SK-N-SH (cell line): ENCODE results near the gene CHMP4A. TPM values are rescaled to one million over a fixed set of nuclear protein-coding genes. Genes with fewer than 3 reads are reported as not detected.

ENCODE experiments used
- CTCF ChIA-PET: fragments of 300-600, 350-600 bp; formaldehyde crosslinking; extraction: SDS; loops from one replicate; lab custom pipeline; 2021; lab: Yijun Ruan, JAX
- POLR2A ChIA-PET: fragments of 350-600 bp; sonication (Branson Sonifier 250); formaldehyde crosslinking; extraction: SDS; loops from one replicate; lab custom pipeline; 2020; ENCODE audit warnings: antibody characterized with exemption, inconsistent platforms; lab: Yijun Ruan, JAX
- DNase-seq: peaks from one replicate; pipeline ENCODE4 v3.0.0; 2012
- H2AFZ ChIP-seq: fragments of 200-600 bp; sonication (generic); 2 replicates; pipeline ENCODE4 v1.8.1; 2016; ENCODE audit warnings: antibody characterized with exemption, mild to moderate bottlenecking, low read depth
- H3F3A ChIP-seq: fragments of 200-600 bp; sonication (generic); replicated peaks from 2 replicates; pipeline ENCODE3; 2016; ENCODE audit warnings: antibody characterized with exemption, mild to moderate bottlenecking; ENCODE audit not compliant: insufficient read depth
- H3K27ac ChIP-seq, 2 experiments: fragments of 200-500 bp in 1 of 2; fragments of 200-600 bp in 1 of 2; sonication (Bioruptor generic) in 1 of 2; sonication (generic), shearing (Covaris generic) in 1 of 2; 2 replicates each; pipeline versions ENCODE4 v1.5.1 to v1.6.1; 2014 to 2016; ENCODE audit warnings: low read depth in 2 of 2, inconsistent platforms in 1 of 2, low read length in 1 of 2, mild to moderate bottlenecking in 1 of 2, mixed read lengths in 1 of 2
- H3K27me3 ChIP-seq: fragments of 200-600 bp; sonication (generic), shearing (Covaris generic); 2 replicates; pipeline ENCODE4 v1.6.1; 2016; ENCODE audit warnings: mixed run types; ENCODE audit not compliant: insufficient read depth
- H3K36me3 ChIP-seq, 2 experiments: fragments of 200-500 bp in 1 of 2; fragments of 200-600 bp in 1 of 2; sonication (Bioruptor generic) in 1 of 2; sonication (generic) in 1 of 2; replicated peaks in 1 of 2; 2 replicates each; pipeline versions ENCODE3 to v1.5.1; 2014 to 2016; ENCODE audit warnings: low read length in 1 of 2, mild to moderate bottlenecking in 1 of 2; ENCODE audit not compliant: insufficient read depth in 2 of 2, control insufficient read depth in 1 of 2
- H3K4me1 ChIP-seq, 2 experiments: fragments of 200-500 bp in 1 of 2; fragments of 200-600 bp in 1 of 2; sonication (Bioruptor generic) in 1 of 2; sonication (generic), shearing (Covaris generic) in 1 of 2; 2 replicates each; pipeline versions ENCODE4 v1.5.1 to v1.6.1; 2014 to 2016; ENCODE audit warnings: low read depth in 1 of 2, low read length in 1 of 2, mixed run types in 1 of 2; ENCODE audit not compliant: insufficient read depth in 2 of 2, control insufficient read depth in 1 of 2
- H3K4me2 ChIP-seq: fragments of 200-600 bp; sonication (generic), shearing (Covaris generic); 2 replicates; pipeline ENCODE4 v1.6.1; 2017; ENCODE audit warnings: mixed run types
- H3K4me3 ChIP-seq, 2 experiments: fragments of 200-500 bp in 1 of 2; fragments of 200-600 bp in 1 of 2; sonication (Bioruptor generic) in 1 of 2; sonication (generic), shearing (Covaris generic) in 1 of 2; 2 replicates each; pipeline versions ENCODE4 v1.5.1 to v1.8.1; 2014 to 2016; ENCODE audit warnings: low read depth in 2 of 2, inconsistent platforms in 1 of 2, low read length in 1 of 2, mild to moderate bottlenecking in 1 of 2, mixed read lengths in 1 of 2, moderate library complexity in 1 of 2
- H3K79me2 ChIP-seq: fragments of 200-600 bp; sonication (generic); 2 replicates; pipeline ENCODE4 v1.8.1; 2017; ENCODE audit warnings: mild to moderate bottlenecking; ENCODE audit not compliant: insufficient read depth
- H3K9ac ChIP-seq: fragments of 200-600 bp; sonication (generic); 2 replicates; pipeline ENCODE4 v1.6.1; 2017; ENCODE audit warnings: mixed run types
- H3K9me2 ChIP-seq: fragments of 200-600 bp; sonication (generic); 2 replicates; pipeline ENCODE4 v1.6.1; 2017; ENCODE audit warnings: mixed run types
- H3K9me3 ChIP-seq: fragments of 200-600 bp; sonication (generic); 2 replicates; pipeline ENCODE4 v1.6.1; 2017; ENCODE audit warnings: mixed run types, mild to moderate bottlenecking, moderate library complexity
- H4K20me1 ChIP-seq: fragments of 200-600 bp; sonication (generic); 2 replicates; pipeline ENCODE4 v1.6.1; 2017; ENCODE audit warnings: mild to moderate bottlenecking, mixed run types; ENCODE audit not compliant: insufficient read depth
- CTCF ChIP-seq: fragments of 200-600 bp; sonication (generic); IDR thresholded peaks from 2 replicates; pipeline ENCODE4 v1.6.1; 2017; ENCODE audit warnings: antibody characterized with exemption, mild to moderate bottlenecking, moderate library complexity
- ELF1 ChIP-seq: IDR thresholded peaks from 2 replicates; pipeline ENCODE4 v1.4.0; 2012
- FOXM1 ChIP-seq: IDR thresholded peaks from 2 replicates; pipeline ENCODE4 v1.4.0; 2012; ENCODE audit warnings: low read depth, mild to moderate bottlenecking
- NFIC ChIP-seq: IDR thresholded peaks from 2 replicates; pipeline ENCODE4 v1.4.0; 2012; ENCODE audit warnings: borderline replicate concordance
- NRF1 ChIP-seq: IDR thresholded peaks from 2 replicates; pipeline ENCODE4 v1.6.1; 2012; ENCODE audit warnings: low read depth, mild to moderate bottlenecking, low read length
- RAD21 ChIP-seq: IDR thresholded peaks from 2 replicates; pipeline ENCODE4 v1.6.1; 2012; ENCODE audit warnings: mild to moderate bottlenecking, low read length
- RFX5 ChIP-seq: IDR thresholded peaks from 2 replicates; pipeline ENCODE4 v1.6.1; 2012; ENCODE audit warnings: mild to moderate bottlenecking, improper control_type of control experiment, low read length
- RXRA ChIP-seq: IDR thresholded peaks from 2 replicates; pipeline ENCODE4 v1.4.0; 2012; ENCODE audit warnings: low read depth, mild to moderate bottlenecking, borderline replicate concordance
- SIN3A ChIP-seq: IDR thresholded peaks from 2 replicates; pipeline ENCODE4 v1.6.1; 2012; ENCODE audit warnings: low read depth, mild to moderate bottlenecking, low read length, moderate library complexity, borderline replicate concordance
- ZBTB33 ChIP-seq: IDR thresholded peaks from 2 replicates; pipeline ENCODE4 v1.4.0; 2012; ENCODE audit warnings: low read depth, borderline replicate concordance
- WGBS: methylation state at CpG from one replicate; pipeline ENCODE4 v1.1.6; 2017; ENCODE audit warnings: low lambda C conversion rate; 5-methylcytosine and 5-hydroxymethylcytosine counted together
- polyA plus RNA-seq, 3 experiments: library from polyadenylated mRNA; depleted of rRNA; stranded (reverse); fragments of >200 nt; gene quantifications; 2 replicates each; pipeline ENCODE4 v1.2.3, GENCODE V29; 2012
- TF ChIP-seq, protein P1 (sequence below): IDR thresholded peaks from 2 replicates; pipeline ENCODE4 v1.6.1; 2012; ENCODE audit warnings: mild to moderate bottlenecking, low read depth, low read length, moderate library complexity
- TF ChIP-seq, protein P2 (sequence below): fragments of 150-350 bp; IDR thresholded peaks from 2 replicates; pipeline ENCODE4 v1.6.1; 2016; ENCODE audit warnings: mild to moderate bottlenecking, low read depth, low read length
- TF ChIP-seq, protein P3 (sequence below): IDR thresholded peaks from 2 replicates; pipeline ENCODE4 v1.4.0; 2012; ENCODE audit warnings: low read depth, borderline replicate concordance

The CHMP4A gene
- polyA plus RNA-seq, 1 of the 3 experiments (the other 2 are of a cell fraction) = 92.4 TPM

GRCh38 chr14:24192933-24193332 lies 20.4 kb downstream of the CHMP4A start:
- Histone ChIP-seq H3K36me3 (peaks cover 23 to 26% of the 10 kb centered on the region in 2 experiments), H2AFZ (no peak overlapping the region), H3K27me3 (no peaks in the 10 kb centered on the region), H3K9me2 (no peaks in the 10 kb centered on the region), H3F3A (peaks cover 13% of the 10 kb centered on the region), H3K4me2 (no peak overlapping the region), H3K27ac (no peak overlapping the region), H4K20me1 (no peaks in the 10 kb centered on the region), H3K4me3 (no peak overlapping the region), H3K9me3 (no peaks in the 10 kb centered on the region), H3K79me2 (peaks cover 67% of the 10 kb centered on the region), H3K4me1 (peaks cover 10 to 21% of the 10 kb centered on the region in 2 experiments; a peak in 3 of 4 replicates), H3K9ac (no peak overlapping the region)
- ChIA-PET POLR2A (interaction anchor here (0.7 kb wide), 1 partner anchor 141 kb away, joined by 3 read pairs; no protein-coding TSS in a partner anchor), CTCF (interaction anchor here (1.2 kb wide), 1 partner anchor 115 kb away, joined by 3 read pairs; no protein-coding TSS in a partner anchor)
- no peak for DNase-seq
- TF ChIP-seq RAD21 (no peak), FOXM1 (no peak), CTCF (no peak), ZBTB33 (no peak), NRF1 (no peak)
- TF ChIP-seq, protein P1, sequence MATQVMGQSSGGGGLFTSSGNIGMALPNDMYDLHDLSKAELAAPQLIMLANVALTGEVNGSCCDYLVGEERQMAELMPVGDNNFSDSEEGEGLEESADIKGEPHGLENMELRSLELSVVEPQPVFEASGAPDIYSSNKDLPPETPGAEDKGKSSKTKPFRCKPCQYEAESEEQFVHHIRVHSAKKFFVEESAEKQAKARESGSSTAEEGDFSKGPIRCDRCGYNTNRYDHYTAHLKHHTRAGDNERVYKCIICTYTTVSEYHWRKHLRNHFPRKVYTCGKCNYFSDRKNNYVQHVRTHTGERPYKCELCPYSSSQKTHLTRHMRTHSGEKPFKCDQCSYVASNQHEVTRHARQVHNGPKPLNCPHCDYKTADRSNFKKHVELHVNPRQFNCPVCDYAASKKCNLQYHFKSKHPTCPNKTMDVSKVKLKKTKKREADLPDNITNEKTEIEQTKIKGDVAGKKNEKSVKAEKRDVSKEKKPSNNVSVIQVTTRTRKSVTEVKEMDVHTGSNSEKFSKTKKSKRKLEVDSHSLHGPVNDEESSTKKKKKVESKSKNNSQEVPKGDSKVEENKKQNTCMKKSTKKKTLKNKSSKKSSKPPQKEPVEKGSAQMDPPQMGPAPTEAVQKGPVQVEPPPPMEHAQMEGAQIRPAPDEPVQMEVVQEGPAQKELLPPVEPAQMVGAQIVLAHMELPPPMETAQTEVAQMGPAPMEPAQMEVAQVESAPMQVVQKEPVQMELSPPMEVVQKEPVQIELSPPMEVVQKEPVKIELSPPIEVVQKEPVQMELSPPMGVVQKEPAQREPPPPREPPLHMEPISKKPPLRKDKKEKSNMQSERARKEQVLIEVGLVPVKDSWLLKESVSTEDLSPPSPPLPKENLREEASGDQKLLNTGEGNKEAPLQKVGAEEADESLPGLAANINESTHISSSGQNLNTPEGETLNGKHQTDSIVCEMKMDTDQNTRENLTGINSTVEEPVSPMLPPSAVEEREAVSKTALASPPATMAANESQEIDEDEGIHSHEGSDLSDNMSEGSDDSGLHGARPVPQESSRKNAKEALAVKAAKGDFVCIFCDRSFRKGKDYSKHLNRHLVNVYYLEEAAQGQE = no peak
- WGBS = 95% methylated on average over 15 of the region's 15 CpGs

GRCh38 chr14:24190416-24190815 lies 22.9 kb downstream of the CHMP4A start:
- no peak for DNase-seq
- Histone ChIP-seq H3K9me3 (no peaks in the 10 kb centered on the region), H3K27ac (no peak overlapping the region), H3K4me2 (no peak overlapping the region), H3K79me2 (peaks cover 57% of the 10 kb centered on the region), H3K4me3 (no peak overlapping the region), H2AFZ (no peak overlapping the region), H4K20me1 (no peaks in the 10 kb centered on the region), H3K4me1 (peaks cover 16 to 28% of the 10 kb centered on the region in 2 experiments), H3F3A (peaks cover 13% of the 10 kb centered on the region), H3K9ac (no peak overlapping the region), H3K27me3 (no peaks in the 10 kb centered on the region), H3K36me3 (peaks cover 34 to 45% of the 10 kb centered on the region in 2 experiments), H3K9me2 (no peaks in the 10 kb centered on the region)
- 96% methylated on average over 6 of the region's 10 CpGs for WGBS
- CTCF ChIA-PET = no interaction called here
- POLR2A ChIA-PET = no interaction called here
- TF ChIP-seq RXRA (no peak), RFX5 (no peak), NFIC (no peak), ELF1 (no peak), FOXM1 (no peak), CTCF (no peak), SIN3A (no peak)
- TF ChIP-seq, protein P2, sequence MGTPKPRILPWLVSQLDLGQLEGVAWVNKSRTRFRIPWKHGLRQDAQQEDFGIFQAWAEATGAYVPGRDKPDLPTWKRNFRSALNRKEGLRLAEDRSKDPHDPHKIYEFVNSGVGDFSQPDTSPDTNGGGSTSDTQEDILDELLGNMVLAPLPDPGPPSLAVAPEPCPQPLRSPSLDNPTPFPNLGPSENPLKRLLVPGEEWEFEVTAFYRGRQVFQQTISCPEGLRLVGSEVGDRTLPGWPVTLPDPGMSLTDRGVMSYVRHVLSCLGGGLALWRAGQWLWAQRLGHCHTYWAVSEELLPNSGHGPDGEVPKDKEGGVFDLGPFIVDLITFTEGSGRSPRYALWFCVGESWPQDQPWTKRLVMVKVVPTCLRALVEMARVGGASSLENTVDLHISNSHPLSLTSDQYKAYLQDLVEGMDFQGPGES = no peak
- TF ChIP-seq, protein P3, sequence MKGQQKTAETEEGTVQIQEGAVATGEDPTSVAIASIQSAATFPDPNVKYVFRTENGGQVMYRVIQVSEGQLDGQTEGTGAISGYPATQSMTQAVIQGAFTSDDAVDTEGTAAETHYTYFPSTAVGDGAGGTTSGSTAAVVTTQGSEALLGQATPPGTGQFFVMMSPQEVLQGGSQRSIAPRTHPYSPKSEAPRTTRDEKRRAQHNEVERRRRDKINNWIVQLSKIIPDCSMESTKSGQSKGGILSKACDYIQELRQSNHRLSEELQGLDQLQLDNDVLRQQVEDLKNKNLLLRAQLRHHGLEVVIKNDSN = no peak
